Mesodermal cell (in vitro differentiated cells): Measurements from ENCODE around the gene CDC16.
"Not testable (repeated sequence)": the region's sequence is repeated elsewhere in the genome, so short reads cannot be mapped to it uniquely, and the experiment has no call there.

ENCODE experiments used
- H3K27ac ChIP-seq: 2 replicates; pipeline ENCODE4 v1.7.0; 2013; ENCODE audit warnings: mild to moderate bottlenecking, low read depth, low read length, moderate library complexity; ENCODE audit not compliant: severe bottlenecking
- H3K36me3 ChIP-seq: 2 replicates; pipeline ENCODE4 v1.7.1; 2013; ENCODE audit warnings: mild to moderate bottlenecking, low read length, moderate library complexity; ENCODE audit not compliant: control insufficient read depth, insufficient read depth
- H3K4me1 ChIP-seq: one replicate; pipeline ENCODE4 v1.7.1; 2013; ENCODE audit warnings: mild to moderate bottlenecking, low read length; ENCODE audit not compliant: insufficient read depth, control insufficient read depth, poor library complexity, severe bottlenecking
- H3K4me3 ChIP-seq: 2 replicates; pipeline ENCODE4 v1.7.0; 2013; ENCODE audit warnings: low read length, control low read depth, mild to moderate bottlenecking; ENCODE audit not compliant: insufficient read depth, poor library complexity, severe bottlenecking; ENCODE audit errors: extremely low read depth
- H3K9me3 ChIP-seq: 2 replicates; pipeline ENCODE4 v1.7.1; 2013; ENCODE audit warnings: mild to moderate bottlenecking, low read length, moderate library complexity; ENCODE audit not compliant: control insufficient read depth
- WGBS, 2 experiments: methylation state at CpG; one replicate each; pipeline ENCODE4 v1.1.5; 2013; ENCODE audit warnings: missing lambda C conversion rate in 2 of 2; ENCODE audit not compliant: insufficient coverage in 2 of 2; 5-methylcytosine and 5-hydroxymethylcytosine counted together

CDC16 gene

DNA sequence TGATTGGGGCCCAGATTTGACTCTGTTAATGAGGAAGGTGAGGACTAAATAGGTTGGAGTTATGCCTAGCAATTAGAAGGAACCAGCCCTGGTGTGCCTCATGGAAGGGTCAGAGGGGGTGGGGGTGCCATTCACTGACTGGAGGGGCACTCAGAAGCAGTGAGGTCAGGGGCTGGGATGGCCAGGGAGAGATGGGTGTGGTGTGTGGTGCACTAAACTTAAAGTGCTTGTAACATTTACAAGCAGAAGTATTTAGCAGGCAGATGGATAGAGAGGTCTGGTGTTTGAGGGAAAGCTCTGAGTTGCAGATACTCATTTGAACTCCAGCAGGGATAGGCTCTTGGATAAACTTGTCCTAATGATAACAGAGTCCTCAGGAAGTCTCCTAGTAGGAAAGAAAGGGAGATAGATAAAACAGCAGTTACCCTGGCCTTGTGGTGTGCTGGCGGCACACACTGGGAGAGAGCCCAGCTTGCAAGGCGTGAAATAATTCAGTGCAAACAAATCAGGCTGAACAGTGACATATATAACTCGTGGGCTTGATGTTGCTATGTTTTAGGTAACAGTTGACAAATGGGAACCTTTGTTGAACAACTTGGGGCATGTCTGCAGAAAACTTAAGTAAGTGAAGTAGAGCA lies 26.8 kb downstream of the CDC16 start:
- H3K4me1 ChIP-seq = no peaks in the 10 kb centered on the region
- H3K9me3 ChIP-seq = no peaks in the 10 kb centered on the region
- 74 to 78% methylated on average over 3 of the region's 3 CpGs for WGBS, 2 experiments
- H3K27ac ChIP-seq = no peak overlapping the region
- peaks cover 95% of the 10 kb centered on the region for H3K36me3 ChIP-seq
- H3K4me3 ChIP-seq = no peak overlapping the region

DNA sequence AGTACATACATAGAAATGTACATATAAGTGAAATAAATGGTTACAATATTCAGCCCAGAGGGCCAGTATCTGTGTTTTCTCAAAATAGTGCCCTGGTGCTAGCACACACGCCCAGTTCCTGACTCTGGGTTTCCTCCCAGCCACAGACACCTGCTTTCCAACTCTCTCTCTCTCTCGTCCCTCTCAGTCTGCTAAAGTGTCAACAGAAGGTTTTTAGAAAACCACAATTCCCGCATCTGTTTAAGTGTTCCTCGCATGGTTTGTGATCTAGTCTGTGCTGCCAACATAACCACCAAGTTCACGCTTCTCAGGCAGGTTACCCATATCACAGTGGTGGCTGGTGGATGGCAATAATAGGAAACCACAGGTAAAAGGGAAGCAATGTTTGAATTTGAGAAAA lies 28.9 kb downstream of the CDC16 start:
- peaks cover 96% of the 10 kb centered on the region for H3K36me3 ChIP-seq
- no peaks in the 10 kb centered on the region for H3K9me3 ChIP-seq
- 83 to 88% methylated on average over 3 to 5 of the region's 5 CpGs for WGBS, 2 experiments
- H3K27ac ChIP-seq = no peak overlapping the region
- no peak overlapping the region for H3K4me3 ChIP-seq
- no peaks in the 10 kb centered on the region for H3K4me1 ChIP-seq

DNA sequence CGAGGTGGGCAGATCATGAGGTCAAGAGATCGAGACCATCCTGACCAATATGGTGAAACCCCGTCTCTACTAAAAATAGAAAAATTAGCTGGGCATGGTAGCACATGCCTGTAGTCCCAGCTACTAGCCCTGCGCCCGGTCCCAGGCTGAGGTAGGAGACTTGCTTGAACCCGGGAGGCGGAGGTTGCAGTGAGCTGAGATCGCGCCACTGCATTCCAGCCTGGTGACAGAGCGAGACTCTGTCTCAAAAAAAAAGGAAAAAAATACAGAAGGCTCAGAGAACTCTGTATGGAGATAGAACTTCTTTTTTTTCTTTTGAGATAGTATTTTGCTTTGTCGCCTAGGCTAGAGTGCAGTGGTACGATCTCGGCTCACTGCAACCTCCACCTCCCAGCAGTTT lies 29.6 kb downstream of the CDC16 start:
- H3K9me3 ChIP-seq, H3K4me1 ChIP-seq, H3K4me3 ChIP-seq, H3K27ac ChIP-seq: not testable (repeated sequence)
- H3K36me3 ChIP-seq = peaks cover 96% of the 10 kb centered on the region
- 98 to 100% methylated on average over 10 to 13 of the region's 13 CpGs for WGBS, 2 experiments

DNA sequence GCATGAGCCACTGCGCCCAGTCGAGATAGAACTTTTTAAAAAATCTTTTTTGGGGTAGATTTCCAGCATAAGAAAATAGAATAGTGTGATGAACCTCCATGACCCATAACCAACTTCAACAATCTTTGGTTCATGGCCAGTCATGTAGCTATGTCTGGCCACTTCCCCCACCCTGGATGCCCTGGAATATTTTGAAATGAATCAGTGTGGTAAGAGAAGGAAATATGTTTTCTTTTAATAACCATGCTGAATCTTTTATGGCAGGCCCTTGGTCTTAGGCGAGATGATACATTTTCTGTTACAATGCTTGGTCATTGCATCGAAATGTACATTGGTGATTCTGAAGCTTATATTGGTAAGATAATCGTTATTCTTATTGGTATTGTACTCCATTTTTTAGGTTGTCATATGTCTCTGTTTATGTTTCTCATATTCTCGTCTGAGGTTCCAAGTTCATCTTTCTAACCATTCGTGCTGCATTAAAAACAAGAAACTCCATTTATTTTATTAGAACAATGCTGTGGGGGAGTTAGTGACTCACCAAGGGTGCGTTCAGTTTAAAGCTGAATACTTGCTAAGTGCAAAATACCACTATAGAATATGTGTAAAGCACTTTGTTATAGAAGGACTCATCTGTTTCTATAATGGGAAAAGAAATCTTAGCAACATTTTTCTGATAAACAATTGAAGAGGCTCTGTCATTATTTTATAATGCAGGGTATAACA lies 30.4 kb downstream of the CDC16 start:
- Histone ChIP-seq H3K4me3 (no peak overlapping the region), H3K27ac (no peak overlapping the region), H3K36me3 (peaks cover 96% of the 10 kb centered on the region), H3K4me1 (no peaks in the 10 kb centered on the region), H3K9me3 (peaks cover 6% of the 10 kb centered on the region)
- WGBS, 2 experiments = 100% methylated on average over 1 to 3 of the region's 8 CpGs

DNA sequence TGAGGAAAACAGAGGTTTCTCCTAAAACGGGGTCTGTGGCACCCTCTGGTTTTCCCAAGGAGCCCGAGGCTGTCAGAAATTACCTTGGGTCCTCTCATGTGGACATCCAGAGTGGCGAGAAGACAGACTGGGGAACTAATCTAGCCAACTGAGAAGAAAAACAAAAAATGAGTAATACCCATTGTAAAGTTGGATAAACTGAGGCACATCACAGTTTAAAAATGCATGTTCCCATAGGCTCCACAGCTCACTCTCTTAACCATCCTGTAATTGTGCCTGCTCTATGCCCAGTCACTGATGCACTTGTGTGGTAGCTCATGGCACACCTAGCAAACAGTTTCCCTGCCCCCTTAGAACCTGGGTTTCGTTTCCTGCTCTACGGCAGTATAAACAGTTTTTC lies 31.5 kb downstream of the CDC16 start:
- Histone ChIP-seq H3K27ac (no peak overlapping the region), H3K36me3 (peaks cover 89% of the 10 kb centered on the region), H3K4me3 (no peak overlapping the region), H3K4me1 (no peaks in the 10 kb centered on the region), H3K9me3 (peaks cover 6% of the 10 kb centered on the region)
- WGBS, 2 experiments = 90 to 91% methylated on average over 3 of the region's 5 CpGs

DNA sequence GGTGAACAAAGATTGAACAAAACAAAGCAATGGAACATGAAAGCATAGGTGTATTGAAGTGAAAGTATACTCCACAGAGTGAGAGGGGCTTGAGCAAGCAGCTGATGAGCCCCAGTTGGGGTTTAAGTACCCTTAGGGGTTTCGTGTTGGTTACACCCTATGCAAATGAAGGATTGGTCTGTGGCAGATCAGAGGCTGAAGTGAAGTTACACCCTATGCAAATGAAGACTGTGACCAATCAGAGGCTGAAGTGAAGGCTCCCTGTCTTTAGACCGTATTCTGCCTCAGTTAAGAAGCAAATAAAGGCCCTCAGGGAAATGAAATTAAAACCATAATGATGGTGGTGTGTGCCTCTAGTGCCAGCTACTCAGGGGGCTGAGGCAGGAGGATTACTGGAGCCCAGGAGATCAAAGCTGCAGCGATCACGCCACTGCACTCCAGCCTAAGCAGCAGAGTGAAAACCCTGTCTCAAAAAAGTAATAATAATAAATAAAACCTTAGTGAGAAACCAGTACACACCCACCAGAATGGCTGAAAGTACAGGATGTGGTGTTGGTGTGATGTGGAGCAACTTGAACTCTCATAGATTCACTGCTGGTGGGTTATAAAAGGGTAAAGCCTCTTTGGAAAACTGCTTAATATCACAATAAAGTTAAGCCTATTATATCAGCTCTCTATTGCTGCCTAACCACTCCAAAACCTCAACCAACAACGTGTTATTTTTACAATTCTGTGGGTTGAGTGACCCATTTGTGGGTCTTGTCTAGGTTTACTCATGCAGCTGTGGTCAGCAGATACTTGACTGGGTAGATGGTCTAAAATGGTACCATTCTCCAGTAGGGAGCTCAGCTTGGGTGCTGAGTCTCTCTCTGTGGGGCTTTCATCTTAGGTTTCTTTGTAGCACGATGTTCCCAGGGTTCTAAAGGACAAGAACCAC lies 33.9 kb downstream of the CDC16 start:
- Histone ChIP-seq H3K36me3 (peaks cover 88% of the 10 kb centered on the region), H3K4me3 (no peak overlapping the region), H3K27ac (no peak overlapping the region), H3K4me1 (no peaks in the 10 kb centered on the region), H3K9me3 (peaks cover 6% of the 10 kb centered on the region)
- WGBS, 2 experiments = 94 to 95% methylated on average over 3 of the region's 6 CpGs

DNA sequence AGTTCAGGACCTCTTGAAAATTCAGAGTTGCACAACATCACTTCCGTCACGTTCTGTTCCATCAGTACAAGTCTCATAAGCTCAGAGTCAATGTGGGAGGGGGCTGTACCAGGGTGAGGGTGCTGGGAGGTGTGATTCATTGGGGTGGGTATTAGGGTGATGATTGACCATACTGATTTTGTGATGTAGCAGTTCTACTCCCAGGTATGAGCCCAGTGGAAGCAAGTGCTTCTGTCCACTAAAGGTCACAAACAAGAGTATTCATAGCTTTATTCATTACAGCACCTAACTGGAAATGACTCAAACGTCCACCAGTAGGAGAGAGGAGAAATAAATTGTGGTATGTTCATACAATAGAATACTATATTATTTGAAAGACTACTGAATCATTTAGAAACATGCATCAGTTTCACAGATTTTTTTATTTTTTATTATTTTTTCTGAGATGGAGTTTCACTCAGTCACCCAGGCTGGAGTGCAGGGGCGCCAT lies 34.6 kb downstream of the CDC16 start:
- 100% methylated on average over 3 of the region's 4 CpGs for WGBS, 2 experiments
- Histone ChIP-seq H3K9me3 (peaks cover 6% of the 10 kb centered on the region), H3K4me1 (no peaks in the 10 kb centered on the region), H3K4me3 (no peak overlapping the region), H3K27ac (no peak overlapping the region), H3K36me3 (peaks cover 86% of the 10 kb centered on the region)

DNA sequence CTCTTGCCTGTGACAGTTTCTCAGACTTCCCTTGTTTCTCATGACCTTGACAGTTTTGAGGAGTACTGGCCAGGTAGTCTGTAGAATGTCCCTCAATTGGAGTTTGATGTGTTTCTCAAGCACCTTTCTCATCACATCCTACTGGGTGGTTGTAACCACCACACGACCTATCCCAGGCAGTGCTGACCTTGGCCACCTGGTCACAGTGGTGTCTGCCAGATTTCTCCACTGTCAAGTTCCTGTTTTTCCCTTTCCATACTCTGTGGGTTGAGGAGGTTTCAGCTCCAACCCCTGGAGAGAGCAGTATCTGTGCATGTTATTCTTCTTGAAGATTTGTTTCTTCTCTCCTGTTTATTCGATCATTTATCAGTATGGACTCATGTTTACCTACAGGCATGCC lies 38.3 kb downstream of the CDC16 start:
- Histone ChIP-seq H3K9me3 (peaks cover 6% of the 10 kb centered on the region), H3K27ac (no peak overlapping the region), H3K36me3 (peaks cover 81% of the 10 kb centered on the region), H3K4me3 (no peak overlapping the region), H3K4me1 (no peaks in the 10 kb centered on the region)
- WGBS, 2 experiments = 86 to 92% methylated on average over 1 to 2 of the region's 2 CpGs

DNA sequence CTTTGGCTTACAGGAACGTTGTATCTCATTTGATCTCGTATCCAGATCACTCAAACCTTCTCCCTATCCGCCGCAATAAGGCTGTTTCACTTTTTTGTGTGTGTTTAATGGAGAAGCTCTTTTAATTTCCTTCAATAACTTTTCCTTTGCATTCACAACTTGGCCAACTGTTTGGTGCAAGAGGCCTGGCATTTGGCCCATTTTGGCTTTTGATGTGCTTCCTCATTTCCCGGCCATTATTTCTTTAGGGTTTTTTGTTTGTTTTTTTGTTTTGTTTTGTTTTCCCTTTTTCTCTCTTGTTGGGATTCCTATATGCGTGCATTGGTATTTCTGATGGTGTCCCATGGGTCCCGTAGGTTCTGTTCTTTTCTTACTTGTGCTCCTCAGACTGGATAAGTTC lies 40.6 kb downstream of the CDC16 start:
- 96 to 97% methylated on average over 3 of the region's 7 CpGs for WGBS, 2 experiments
- Histone ChIP-seq H3K4me1 (peaks cover 4% of the 10 kb centered on the region), H3K9me3 (no peaks in the 10 kb centered on the region), H3K4me3 (no peak overlapping the region), H3K27ac (no peak overlapping the region), H3K36me3 (peaks cover 58% of the 10 kb centered on the region)

DNA sequence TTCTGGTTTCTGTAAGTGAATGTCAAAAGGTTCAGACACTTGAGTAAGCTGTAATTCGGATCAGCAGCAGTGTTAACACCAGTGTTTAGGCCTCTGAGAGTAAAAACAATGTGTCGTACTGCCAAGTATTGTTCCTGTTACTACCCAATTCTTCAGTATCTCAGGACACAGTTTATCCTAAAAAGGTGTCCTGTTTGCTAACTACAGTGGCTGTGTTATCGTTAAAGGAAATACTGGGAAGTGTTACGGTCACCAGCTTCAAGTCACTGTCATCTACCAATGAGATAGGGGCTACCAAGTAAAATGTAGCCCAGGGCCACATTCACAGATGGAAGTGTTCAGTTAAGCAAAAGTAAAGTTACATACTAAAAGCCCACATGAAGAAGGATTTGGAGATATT lies 44.4 kb downstream of the CDC16 start:
- H3K4me3 ChIP-seq = no peak overlapping the region
- 89 to 90% methylated on average over 4 of the region's 4 CpGs for WGBS, 2 experiments
- peaks cover 9% of the 10 kb centered on the region for H3K4me1 ChIP-seq
- H3K27ac ChIP-seq = no peak overlapping the region
- no peaks in the 10 kb centered on the region for H3K9me3 ChIP-seq
- peaks cover 38% of the 10 kb centered on the region for H3K36me3 ChIP-seq
